ENCODE measurements around the gene INTS3.

- TF ChIP-seq ARID4B (CRISPR knock-in tag; IDR thresholded peaks at IDR 0.05) (no peak), CTCF (IDR thresholded peaks at IDR 0.05 in 2 of 3, conservative IDR thresholded peaks at IDR 0.05 in 1 of 3; ENCODE audit: insufficient read depth in 2 of 3, low read depth in 1 of 3, low read length in 3 of 3) (no peak), DNMT1 (IDR thresholded peaks at IDR 0.05) (no peak), ZC3H8 (IDR thresholded peaks at IDR 0.05) (no peak), BRF1 (IDR thresholded peaks at IDR 0.05; ENCODE audit: borderline replicate concordance, extremely low read depth, insufficient read length) (no peak), TAF1 (IDR thresholded peaks at IDR 0.05; ENCODE audit: control insufficient read depth, extremely low read depth, insufficient read depth, low read length, severe bottlenecking) (no peak), TEAD4 (IDR thresholded peaks at IDR 0.05; ENCODE audit: low read length) (no peak), TEAD4 (CRISPR knock-in tag; IDR thresholded peaks at IDR 0.05; ENCODE audit: borderline replicate concordance) (no peak), NBN (IDR thresholded peaks at IDR 0.05; ENCODE audit: low read depth) (no peak), POLR2A (conservative IDR thresholded peaks at IDR 0.05) (no peak)
These were observed 40.3 kb upstream of the INTS3 start for GRCh38 chr1:153687346-153688125.

All from K562 (cell line).